Ishikawa (cell line): ENCODE measurements around the gene CSNK2B.

Experiments used
- CEBPB ChIP-seq: IDR thresholded peaks from 2 replicates; pipeline ENCODE4 v1.6.1; 2012
- CREB1 ChIP-seq: IDR thresholded peaks from 2 replicates; pipeline ENCODE4 v1.6.1; 2012; ENCODE audit warnings: low read depth
- EGR1 ChIP-seq: IDR thresholded peaks from 2 replicates; pipeline ENCODE4 v1.6.1; 2012
- EP300 ChIP-seq: IDR thresholded peaks from 2 replicates; pipeline ENCODE4 v1.6.1; 2012; ENCODE audit warnings: borderline replicate concordance
- FOXM1 ChIP-seq: IDR thresholded peaks from 2 replicates; pipeline ENCODE4 v1.6.1; 2012; ENCODE audit warnings: low read depth, borderline replicate concordance
- NFIC ChIP-seq: IDR thresholded peaks from 2 replicates; pipeline ENCODE4 v1.6.1; 2012
- RAD21 ChIP-seq: IDR thresholded peaks from 2 replicates; pipeline ENCODE4 v1.6.1; 2012; ENCODE audit warnings: low read depth
- TAF1 ChIP-seq: IDR thresholded peaks from 2 replicates; pipeline ENCODE4 v1.6.1; 2012; ENCODE audit warnings: low read depth, mild to moderate bottlenecking
- TCF12 ChIP-seq: IDR thresholded peaks from 2 replicates; pipeline ENCODE4 v1.6.1; 2012; ENCODE audit warnings: low read depth
- TEAD4 ChIP-seq: IDR thresholded peaks from 2 replicates; pipeline ENCODE4 v1.6.1; 2012
- YY1 ChIP-seq: IDR thresholded peaks from 2 replicates; pipeline ENCODE4 v1.6.1; 2012; ENCODE audit warnings: low read depth
- ZBTB7A ChIP-seq: IDR thresholded peaks from 2 replicates; pipeline ENCODE4 v1.6.1; 2012; ENCODE audit warnings: low read depth
- TF ChIP-seq, protein P1 (sequence below): IDR thresholded peaks from 2 replicates; pipeline ENCODE4 v1.6.1; 2012
- TF ChIP-seq, protein P2 (sequence below): IDR thresholded peaks from 2 replicates; pipeline ENCODE4 v1.6.1; 2012; ENCODE audit warnings: low read depth, mild to moderate bottlenecking
- TF ChIP-seq, protein P3 (sequence below): IDR thresholded peaks from 2 replicates; pipeline ENCODE4 v1.6.1; 2012

Gene CSNK2B

DNA sequence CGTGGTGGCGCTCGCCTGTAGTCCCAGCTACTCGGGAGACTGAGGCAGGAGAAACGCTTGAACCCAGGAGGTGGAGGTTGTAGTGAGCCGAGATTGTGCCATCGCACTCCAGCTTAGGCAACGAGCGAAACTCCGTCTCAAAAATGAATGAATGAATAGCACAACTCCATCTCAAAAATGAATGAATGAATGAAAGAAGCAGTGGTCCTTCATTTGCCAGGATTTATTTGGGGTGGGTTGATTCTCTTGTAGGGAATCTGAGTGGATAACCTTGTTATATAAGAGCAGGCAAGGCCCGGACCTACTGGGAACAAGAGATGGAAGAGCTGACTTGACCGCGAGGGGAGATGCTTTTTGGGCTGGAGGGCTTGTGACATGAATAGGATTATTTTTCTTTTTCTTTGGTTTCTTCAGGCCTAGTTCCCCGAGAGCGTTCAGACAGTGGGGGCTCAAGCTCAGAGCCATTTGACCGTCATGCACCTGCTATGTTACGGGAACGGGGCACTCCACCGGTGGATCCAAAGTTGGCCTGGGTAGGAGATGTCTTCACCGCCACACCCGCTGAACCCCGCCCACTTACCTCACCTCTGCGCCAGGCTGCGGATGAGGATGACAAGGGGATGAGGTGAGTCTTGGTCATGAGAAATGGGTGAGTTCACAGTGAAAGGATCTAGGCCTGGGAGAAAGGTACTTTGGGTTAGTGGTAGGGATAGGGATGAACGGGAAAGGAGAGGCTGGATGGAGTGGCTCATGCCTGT lies 35.5 kb upstream of the CSNK2B start:
- TF ChIP-seq, protein P1, sequence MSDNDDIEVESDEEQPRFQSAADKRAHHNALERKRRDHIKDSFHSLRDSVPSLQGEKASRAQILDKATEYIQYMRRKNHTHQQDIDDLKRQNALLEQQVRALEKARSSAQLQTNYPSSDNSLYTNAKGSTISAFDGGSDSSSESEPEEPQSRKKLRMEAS, result no peak
- TF ChIP-seq, protein P2, sequence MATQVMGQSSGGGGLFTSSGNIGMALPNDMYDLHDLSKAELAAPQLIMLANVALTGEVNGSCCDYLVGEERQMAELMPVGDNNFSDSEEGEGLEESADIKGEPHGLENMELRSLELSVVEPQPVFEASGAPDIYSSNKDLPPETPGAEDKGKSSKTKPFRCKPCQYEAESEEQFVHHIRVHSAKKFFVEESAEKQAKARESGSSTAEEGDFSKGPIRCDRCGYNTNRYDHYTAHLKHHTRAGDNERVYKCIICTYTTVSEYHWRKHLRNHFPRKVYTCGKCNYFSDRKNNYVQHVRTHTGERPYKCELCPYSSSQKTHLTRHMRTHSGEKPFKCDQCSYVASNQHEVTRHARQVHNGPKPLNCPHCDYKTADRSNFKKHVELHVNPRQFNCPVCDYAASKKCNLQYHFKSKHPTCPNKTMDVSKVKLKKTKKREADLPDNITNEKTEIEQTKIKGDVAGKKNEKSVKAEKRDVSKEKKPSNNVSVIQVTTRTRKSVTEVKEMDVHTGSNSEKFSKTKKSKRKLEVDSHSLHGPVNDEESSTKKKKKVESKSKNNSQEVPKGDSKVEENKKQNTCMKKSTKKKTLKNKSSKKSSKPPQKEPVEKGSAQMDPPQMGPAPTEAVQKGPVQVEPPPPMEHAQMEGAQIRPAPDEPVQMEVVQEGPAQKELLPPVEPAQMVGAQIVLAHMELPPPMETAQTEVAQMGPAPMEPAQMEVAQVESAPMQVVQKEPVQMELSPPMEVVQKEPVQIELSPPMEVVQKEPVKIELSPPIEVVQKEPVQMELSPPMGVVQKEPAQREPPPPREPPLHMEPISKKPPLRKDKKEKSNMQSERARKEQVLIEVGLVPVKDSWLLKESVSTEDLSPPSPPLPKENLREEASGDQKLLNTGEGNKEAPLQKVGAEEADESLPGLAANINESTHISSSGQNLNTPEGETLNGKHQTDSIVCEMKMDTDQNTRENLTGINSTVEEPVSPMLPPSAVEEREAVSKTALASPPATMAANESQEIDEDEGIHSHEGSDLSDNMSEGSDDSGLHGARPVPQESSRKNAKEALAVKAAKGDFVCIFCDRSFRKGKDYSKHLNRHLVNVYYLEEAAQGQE, result no peak
- TF ChIP-seq CEBPB, result no peak
- no peak for TF ChIP-seq TEAD4
- no peak for TF ChIP-seq EGR1
- TF ChIP-seq NFIC, result no peak
- no peak for TF ChIP-seq TCF12
- no peak for TF ChIP-seq RAD21
- no peak for TF ChIP-seq YY1

DNA sequence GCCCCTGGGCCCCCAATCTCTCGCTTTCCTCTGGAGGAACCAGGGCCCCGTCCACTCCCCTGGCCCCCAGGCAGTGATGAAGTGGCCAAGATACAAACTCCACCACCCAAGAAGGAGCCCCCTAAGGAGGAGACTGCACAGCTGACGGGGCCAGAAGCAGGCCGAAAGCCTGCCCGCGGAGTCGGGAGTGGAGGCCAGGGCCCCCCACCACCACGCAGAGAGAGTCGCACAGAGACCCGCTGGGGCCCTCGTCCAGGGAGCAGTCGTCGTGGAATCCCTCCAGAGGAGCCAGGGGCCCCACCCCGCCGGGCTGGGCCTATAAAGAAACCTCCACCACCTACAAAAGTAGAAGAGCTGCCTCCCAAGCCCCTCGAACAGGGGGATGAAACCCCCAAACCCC lies 34.7 kb upstream of the CSNK2B start:
- TF ChIP-seq CEBPB (no peak), TAF1 (no peak), TEAD4 (no peak), NFIC (no peak), FOXM1 (no peak), RAD21 (no peak), EP300 (no peak), YY1 (no peak), TCF12 (no peak), EGR1 (no peak), ZBTB7A (no peak)
- TF ChIP-seq, protein P3, sequence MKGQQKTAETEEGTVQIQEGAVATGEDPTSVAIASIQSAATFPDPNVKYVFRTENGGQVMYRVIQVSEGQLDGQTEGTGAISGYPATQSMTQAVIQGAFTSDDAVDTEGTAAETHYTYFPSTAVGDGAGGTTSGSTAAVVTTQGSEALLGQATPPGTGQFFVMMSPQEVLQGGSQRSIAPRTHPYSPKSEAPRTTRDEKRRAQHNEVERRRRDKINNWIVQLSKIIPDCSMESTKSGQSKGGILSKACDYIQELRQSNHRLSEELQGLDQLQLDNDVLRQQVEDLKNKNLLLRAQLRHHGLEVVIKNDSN, result no peak
- TF ChIP-seq, protein P1, result no peak
- TF ChIP-seq, protein P2, result no peak

DNA sequence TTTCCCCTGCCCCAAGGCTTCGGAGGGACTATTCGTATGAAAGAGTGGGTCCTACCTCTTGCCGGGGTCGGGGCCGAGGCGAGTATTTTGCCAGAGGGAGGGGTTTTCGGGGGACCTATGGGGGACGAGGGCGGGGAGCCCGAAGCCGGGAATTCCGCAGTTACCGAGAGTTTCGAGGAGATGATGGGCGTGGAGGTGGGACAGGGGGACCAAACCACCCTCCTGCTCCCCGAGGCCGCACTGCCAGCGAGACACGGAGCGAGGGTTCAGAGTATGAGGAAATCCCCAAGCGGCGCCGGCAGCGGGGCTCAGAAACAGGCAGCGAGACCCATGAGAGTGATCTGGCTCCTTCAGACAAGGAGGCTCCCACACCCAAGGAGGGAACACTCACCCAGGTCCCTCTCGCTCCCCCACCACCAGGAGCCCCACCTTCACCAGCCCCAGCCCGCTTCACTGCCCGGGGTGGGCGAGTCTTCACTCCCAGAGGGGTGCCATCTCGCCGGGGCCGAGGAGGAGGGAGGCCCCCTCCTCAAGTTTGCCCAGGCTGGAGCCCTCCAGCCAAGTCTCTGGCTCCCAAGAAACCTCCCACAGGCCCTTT lies 34.1 kb upstream of the CSNK2B start:
- TF ChIP-seq CEBPB (no peak), TAF1 (no peak), NFIC (no peak), RAD21 (no peak), TCF12 (no peak), EGR1 (no peak), EP300 (no peak), TEAD4 (no peak), YY1 (no peak)
- TF ChIP-seq, protein P3, result no peak
- TF ChIP-seq, protein P1, result no peak
- TF ChIP-seq, protein P2, result no peak

DNA sequence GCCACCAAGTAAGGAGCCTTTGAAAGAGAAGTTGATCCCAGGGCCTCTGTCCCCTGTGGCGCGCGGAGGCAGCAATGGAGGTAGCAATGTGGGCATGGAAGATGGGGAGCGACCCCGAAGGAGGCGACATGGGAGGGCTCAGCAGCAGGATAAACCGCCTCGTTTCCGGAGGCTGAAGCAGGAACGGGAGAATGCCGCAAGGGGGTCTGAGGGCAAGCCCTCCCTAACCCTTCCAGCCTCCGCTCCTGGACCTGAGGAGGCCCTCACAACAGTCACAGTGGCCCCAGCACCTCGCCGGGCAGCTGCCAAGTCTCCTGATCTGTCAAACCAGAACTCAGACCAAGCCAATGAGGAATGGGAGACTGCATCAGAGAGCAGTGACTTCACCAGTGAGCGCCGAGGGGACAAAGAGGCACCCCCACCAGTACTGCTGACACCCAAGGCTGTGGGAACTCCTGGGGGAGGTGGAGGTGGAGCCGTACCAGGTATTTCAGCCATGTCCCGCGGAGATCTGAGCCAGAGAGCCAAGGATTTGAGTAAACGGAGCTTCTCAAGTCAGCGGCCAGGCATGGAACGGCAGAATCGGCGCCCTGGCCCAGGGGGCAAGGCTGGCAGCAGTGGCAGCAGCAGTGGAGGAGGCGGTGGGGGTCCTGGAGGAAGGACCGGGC lies 33.5 kb upstream of the CSNK2B start:
- TF ChIP-seq NFIC (no peak), YY1 (no peak), CEBPB (no peak), TEAD4 (no peak), ZBTB7A (no peak), EGR1 (no peak), FOXM1 (no peak), TCF12 (no peak), RAD21 (no peak), CREB1 (no peak), EP300 (no peak), TAF1 (no peak)
- TF ChIP-seq, protein P3, result no peak
- TF ChIP-seq, protein P1, result no peak
- TF ChIP-seq, protein P2, result no peak
